Keratinocyte (primary cell): Measurements from ENCODE around the gene PTH. TPM values are rescaled to one million over a fixed set of nuclear protein-coding genes. Genes with fewer than 3 reads are reported as not detected.

ENCODE experiments used
- DNase-seq: peaks from one replicate; pipeline ENCODE4 v3.0.0-alpha.2; 2011; ENCODE audit warnings: low read depth, missing footprints, low spot score
- FAIRE-seq: peaks from 2 replicates; lab custom pipeline; 2011; peaks lifted over from hg19 to GRCh38; lab: Jason Lieb, UNC
- H2AFZ ChIP-seq: 2 replicates; pipeline ENCODE4 v1.6.0; 2012; ENCODE audit warnings: low read length, control low read depth, inconsistent platforms; ENCODE audit not compliant: control insufficient read depth
- H3K27ac ChIP-seq: 2 replicates; pipeline ENCODE4 v1.5.1; 2011; ENCODE audit warnings: low read length; ENCODE audit not compliant: control insufficient read depth, insufficient read depth
- H3K27me3 ChIP-seq: 3 replicates; pipeline ENCODE4 v1.6.0; 2011; ENCODE audit warnings: low read length; ENCODE audit not compliant: control insufficient read depth, insufficient read depth; ENCODE audit errors: extremely low read depth
- H3K36me3 ChIP-seq, 2 experiments: 2 replicates in 1 of 2; 3 replicates in 1 of 2; pipeline ENCODE4 v1.5.1; 2011; ENCODE audit warnings: low read length in 2 of 2, mild to moderate bottlenecking in 1 of 2; ENCODE audit not compliant: control insufficient read depth in 2 of 2, insufficient read depth in 2 of 2; ENCODE audit errors: extremely low read depth in 1 of 2
- H3K4me1 ChIP-seq: 3 replicates; pipeline ENCODE4 v1.5.1; 2011; ENCODE audit warnings: low read length; ENCODE audit not compliant: control insufficient read depth, insufficient read depth; ENCODE audit errors: extremely low read depth
- H3K4me2 ChIP-seq: 3 replicates; pipeline ENCODE4 v1.6.0; 2011; ENCODE audit warnings: low read depth, low read length; ENCODE audit not compliant: control insufficient read depth, insufficient read depth; ENCODE audit errors: extremely low read depth
- H3K4me3 ChIP-seq, 3 experiments: fragments of 200-600 bp in 1 of 3; sonication (generic) in 1 of 3; 2 replicates in 2 of 3; 3 replicates in 1 of 3; pipeline ENCODE4 v1.5.1; 2011 to 2016; ENCODE audit warnings: low read length in 3 of 3, mild to moderate bottlenecking in 3 of 3, control low read depth in 2 of 3, inconsistent platforms in 1 of 3, low read depth in 1 of 3, mixed read lengths in 1 of 3, mixed run types in 1 of 3, moderate library complexity in 1 of 3; ENCODE audit not compliant: control insufficient read depth in 2 of 3, insufficient read depth in 2 of 3; ENCODE audit errors: extremely low read depth in 1 of 3
- H3K79me2 ChIP-seq: 2 replicates; pipeline ENCODE4 v1.6.0; 2012; ENCODE audit warnings: low read length; ENCODE audit not compliant: control insufficient read depth, insufficient read depth
- H3K9ac ChIP-seq: 3 replicates; pipeline ENCODE4 v1.6.0; 2011; ENCODE audit warnings: low read length; ENCODE audit not compliant: control insufficient read depth, insufficient read depth; ENCODE audit errors: extremely low read depth
- H3K9me1 ChIP-seq: 3 replicates; pipeline ENCODE4 v1.6.0; 2011; ENCODE audit warnings: low read length; ENCODE audit not compliant: control insufficient read depth, insufficient read depth; ENCODE audit errors: extremely low read depth
- H3K9me3 ChIP-seq: 2 replicates; pipeline ENCODE4 v1.5.1; 2012; ENCODE audit warnings: low read depth, low read length; ENCODE audit not compliant: control insufficient read depth
- H4K20me1 ChIP-seq: 3 replicates; pipeline ENCODE4 v1.6.0; 2011; ENCODE audit warnings: low read length; ENCODE audit not compliant: control insufficient read depth, insufficient read depth; ENCODE audit errors: extremely low read depth
- EZH2 ChIP-seq: IDR thresholded peaks from one replicate; pipeline ENCODE4 v1.6.1; 2012; ENCODE audit warnings: inconsistent platforms, mild to moderate bottlenecking, low read length, moderate library complexity
- dilution Hi-C: fragments of 300-500 bp; cut with MboI; formaldehyde crosslinking; loops from one replicate; pipeline ENCODE4 v1.7.0; 2020; ENCODE audit warnings: low sequenced_read_pairs; ENCODE audit not compliant: extremely low pct_ligation_motif_present
- polyA plus RNA-seq, 5 experiments: library from polyadenylated mRNA; depleted of rRNA in 3 of 5; stranded (reverse) in 3 of 5; stranded (forward) in 1 of 5; unstranded in 1 of 5; fragments of >200 nt; gene quantifications; 1 replicate in 1 of 5; 2 replicates in 3 of 5; 3 replicates in 1 of 5; pipeline versions ENCODE4 v1.2.1 to v1.2.3, GENCODE V29; 2011 to 2012; ENCODE audit warnings: missing spikeins in 2 of 5, low read depth in 1 of 5, low replicate concordance in 1 of 5
- TF ChIP-seq, protein P1 (sequence below), 3 experiments: IDR thresholded peaks in 1 of 3; conservative IDR thresholded peaks in 1 of 3; optimal IDR thresholded peaks in 1 of 3; 2 replicates in 2 of 3; 3 replicates in 1 of 3; pipeline versions ENCODE3 to v1.5.1; 2011; ENCODE audit warnings: low read length in 3 of 3, mild to moderate bottlenecking in 3 of 3, moderate library complexity in 2 of 3, control low read depth in 1 of 3, inconsistent platforms in 1 of 3; ENCODE audit not compliant: insufficient read depth in 2 of 3; ENCODE audit errors: extremely low read depth in 1 of 3

PTH gene
- polyA plus RNA-seq, 1 donor (not counting 4 experiments of a cell fraction or from before 2014, with no cell fraction given), result not detected

DNA sequence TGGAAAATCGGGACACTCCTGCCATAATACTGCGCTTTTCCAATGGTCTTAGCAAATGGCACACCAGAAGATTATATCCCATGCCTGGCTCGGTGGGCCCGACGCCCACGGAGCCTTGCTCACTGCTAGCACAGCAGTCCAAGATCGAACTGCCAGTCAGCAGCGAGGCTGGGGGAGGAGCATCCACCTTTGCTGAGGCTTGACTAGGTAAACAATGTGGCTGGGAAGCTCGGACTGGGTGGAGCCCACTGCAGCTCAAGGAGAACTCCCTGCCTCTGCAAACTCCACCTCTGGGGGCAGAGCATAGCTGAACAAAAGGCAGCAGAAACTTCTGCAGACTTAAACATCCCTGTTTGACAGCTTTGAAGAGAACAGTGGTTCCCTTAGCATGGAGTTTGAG, 15.6 kb downstream of the PTH start:
- Histone ChIP-seq H3K79me2 (no peaks in the 10 kb centered on the region), H3K4me3 (no peak overlapping the region), H3K36me3 (no peaks in the 10 kb centered on the region), H3K27ac (no peak overlapping the region), H4K20me1 (no peaks in the 10 kb centered on the region), H3K4me2 (no peak overlapping the region), H3K4me1 (no peaks in the 10 kb centered on the region), H3K9me3 (no peaks in the 10 kb centered on the region), H2AFZ (no peak overlapping the region), H3K9me1 (no peaks in the 10 kb centered on the region), H3K9ac (no peak overlapping the region), H3K27me3 (no peaks in the 10 kb centered on the region)
- TF ChIP-seq, protein P1, sequence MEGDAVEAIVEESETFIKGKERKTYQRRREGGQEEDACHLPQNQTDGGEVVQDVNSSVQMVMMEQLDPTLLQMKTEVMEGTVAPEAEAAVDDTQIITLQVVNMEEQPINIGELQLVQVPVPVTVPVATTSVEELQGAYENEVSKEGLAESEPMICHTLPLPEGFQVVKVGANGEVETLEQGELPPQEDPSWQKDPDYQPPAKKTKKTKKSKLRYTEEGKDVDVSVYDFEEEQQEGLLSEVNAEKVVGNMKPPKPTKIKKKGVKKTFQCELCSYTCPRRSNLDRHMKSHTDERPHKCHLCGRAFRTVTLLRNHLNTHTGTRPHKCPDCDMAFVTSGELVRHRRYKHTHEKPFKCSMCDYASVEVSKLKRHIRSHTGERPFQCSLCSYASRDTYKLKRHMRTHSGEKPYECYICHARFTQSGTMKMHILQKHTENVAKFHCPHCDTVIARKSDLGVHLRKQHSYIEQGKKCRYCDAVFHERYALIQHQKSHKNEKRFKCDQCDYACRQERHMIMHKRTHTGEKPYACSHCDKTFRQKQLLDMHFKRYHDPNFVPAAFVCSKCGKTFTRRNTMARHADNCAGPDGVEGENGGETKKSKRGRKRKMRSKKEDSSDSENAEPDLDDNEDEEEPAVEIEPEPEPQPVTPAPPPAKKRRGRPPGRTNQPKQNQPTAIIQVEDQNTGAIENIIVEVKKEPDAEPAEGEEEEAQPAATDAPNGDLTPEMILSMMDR (optimal IDR thresholded peaks at IDR 0.05 in 1 of 3, IDR thresholded peaks at IDR 0.05 in 1 of 3, conservative IDR thresholded peaks at IDR 0.05 in 1 of 3; ENCODE audit: extremely low read depth in 1 of 3, insufficient read depth in 2 of 3, low read length in 3 of 3), result no peak
- TF ChIP-seq EZH2, result no peak
- FAIRE-seq (no peak), DNase-seq (no peak)
- dilution Hi-C loops, result no loop called here

DNA sequence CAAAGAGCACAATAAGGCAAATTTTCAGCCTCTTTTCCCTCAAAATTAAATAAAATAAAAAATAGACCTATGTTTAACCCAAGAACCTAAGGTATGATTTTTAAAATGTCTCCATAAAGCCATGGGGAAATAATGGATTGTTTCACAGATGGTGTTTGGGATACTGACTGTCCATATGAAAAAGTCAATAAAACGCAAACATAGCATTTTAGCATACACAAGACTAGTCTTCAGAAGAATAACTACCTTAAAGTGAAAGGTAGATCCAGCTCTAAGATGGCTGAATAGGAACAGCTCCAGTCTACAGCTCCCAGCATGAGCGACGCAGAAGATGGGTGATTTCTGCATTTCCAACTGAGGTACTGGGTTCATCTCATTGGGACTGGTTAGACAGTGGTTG, 16.1 kb downstream of the PTH start:
- no peaks in the 10 kb centered on the region for H3K9me1 ChIP-seq
- H4K20me1 ChIP-seq, result no peaks in the 10 kb centered on the region
- dilution Hi-C loops, result no loop called here
- H3K9ac ChIP-seq, result no peak overlapping the region
- H2AFZ ChIP-seq, result no peak overlapping the region
- H3K36me3 ChIP-seq, result no peaks in the 10 kb centered on the region
- H3K4me2 ChIP-seq, result no peak overlapping the region
- no peak for DNase-seq
- no peaks in the 10 kb centered on the region for H3K79me2 ChIP-seq
- H3K27me3 ChIP-seq, result no peaks in the 10 kb centered on the region
- no peaks in the 10 kb centered on the region for H3K9me3 ChIP-seq
- no peak for FAIRE-seq
- no peak for TF ChIP-seq EZH2
- TF ChIP-seq, protein P1 (optimal IDR thresholded peaks at IDR 0.05 in 1 of 3, IDR thresholded peaks at IDR 0.05 in 1 of 3, conservative IDR thresholded peaks at IDR 0.05 in 1 of 3; ENCODE audit: extremely low read depth in 1 of 3, insufficient read depth in 2 of 3, low read length in 3 of 3), result no peak
- no peak overlapping the region for H3K27ac ChIP-seq
- no peak overlapping the region for H3K4me3 ChIP-seq
- H3K4me1 ChIP-seq, result no peaks in the 10 kb centered on the region
